HG03045 (cell line): Measurements from ENCODE around the gene POU2AF3.
A peak's percentile ranks its signal among the peaks of the same experiment; 100 is the strongest.
"Not testable (repeated sequence)": the region's sequence is repeated elsewhere in the genome, so short reads cannot be mapped to it uniquely, and the experiment has no call there.

ENCODE experiments used
- ATAC-seq: cut with Tn5 transposase; IDR thresholded peaks from one replicate; pipeline ENCODE4 v1.9.1; 2021; ENCODE audit warnings: mild to moderate bottlenecking, moderate library complexity; ENCODE audit not compliant: unreplicated experiment

The POU2AF3 gene

GRCh38 chr11:111299101-111300026 is 1.0 kb downstream of the POU2AF3 start:
- ATAC-seq: peak; percentile 69

- no peak for ATAC-seq
These were observed 2.2 kb downstream of the POU2AF3 start for GRCh38 chr11:111300569-111300968.

GRCh38 chr11:111301004-111301841 is 2.9 kb downstream of the POU2AF3 start:
- no peak for ATAC-seq

GRCh38 chr11:111301842-111302118 is 3.4 kb downstream of the POU2AF3 start:
- no peak for ATAC-seq

GRCh38 chr11:111302298-111302697 is 4.0 kb downstream of the POU2AF3 start:
- ATAC-seq: no peak

GRCh38 chr11:111303461-111303860 is 5.1 kb downstream of the POU2AF3 start:
- no peak for ATAC-seq

- ATAC-seq: no peak
These were observed 6.9 kb downstream of the POU2AF3 start for GRCh38 chr11:111305162-111305802.

GRCh38 chr11:111305876-111306275 is 7.5 kb downstream of the POU2AF3 start:
- ATAC-seq: no peak

GRCh38 chr11:111306321-111306720 is 8.0 kb downstream of the POU2AF3 start:
- ATAC-seq: no peak

GRCh38 chr11:111307472-111308108 is 9.2 kb downstream of the POU2AF3 start:
- no peak for ATAC-seq

GRCh38 chr11:111308140-111308539 is 9.8 kb downstream of the POU2AF3 start:
- ATAC-seq: no peak

GRCh38 chr11:111309215-111309915 is 11.0 kb downstream of the POU2AF3 start:
- no peak for ATAC-seq

- ATAC-seq: no peak
These were observed 11.7 kb downstream of the POU2AF3 start for GRCh38 chr11:111310088-111310487.

- ATAC-seq: no peak
These were observed 12.4 kb downstream of the POU2AF3 start for GRCh38 chr11:111310723-111311122.

GRCh38 chr11:111312076-111312475 is 13.7 kb downstream of the POU2AF3 start:
- no peak for ATAC-seq

GRCh38 chr11:111319296-111319695 is 20.9 kb downstream of the POU2AF3 start:
- no peak for ATAC-seq

GRCh38 chr11:111320199-111320598 is 21.9 kb downstream of the POU2AF3 start:
- not testable (repeated sequence) for ATAC-seq

- ATAC-seq: no peak
These were observed 22.6 kb downstream of the POU2AF3 start for GRCh38 chr11:111320728-111321568.

GRCh38 chr11:111322534-111322933 is 24.2 kb downstream of the POU2AF3 start:
- no peak for ATAC-seq
